Keratinocyte (primary cell): ENCODE results near the gene FAM47C.
"Not testable (repeated sequence)": the region's sequence is repeated elsewhere in the genome, so short reads cannot be mapped to it uniquely, and the experiment has no call there.

ENCODE experiments used
- EZH2 ChIP-seq: IDR thresholded peaks from one replicate; pipeline ENCODE4 v1.6.1; 2012; ENCODE audit warnings: inconsistent platforms, mild to moderate bottlenecking, low read length, moderate library complexity
- TF ChIP-seq, protein P1 (sequence below), 3 experiments: IDR thresholded peaks in 1 of 3; conservative IDR thresholded peaks in 1 of 3; optimal IDR thresholded peaks in 1 of 3; 2 replicates in 2 of 3; 3 replicates in 1 of 3; pipeline versions ENCODE3 to v1.5.1; 2011; ENCODE audit warnings: low read length in 3 of 3, mild to moderate bottlenecking in 3 of 3, moderate library complexity in 2 of 3, control low read depth in 1 of 3, inconsistent platforms in 1 of 3; ENCODE audit not compliant: insufficient read depth in 2 of 3; ENCODE audit errors: extremely low read depth in 1 of 3

DNA sequence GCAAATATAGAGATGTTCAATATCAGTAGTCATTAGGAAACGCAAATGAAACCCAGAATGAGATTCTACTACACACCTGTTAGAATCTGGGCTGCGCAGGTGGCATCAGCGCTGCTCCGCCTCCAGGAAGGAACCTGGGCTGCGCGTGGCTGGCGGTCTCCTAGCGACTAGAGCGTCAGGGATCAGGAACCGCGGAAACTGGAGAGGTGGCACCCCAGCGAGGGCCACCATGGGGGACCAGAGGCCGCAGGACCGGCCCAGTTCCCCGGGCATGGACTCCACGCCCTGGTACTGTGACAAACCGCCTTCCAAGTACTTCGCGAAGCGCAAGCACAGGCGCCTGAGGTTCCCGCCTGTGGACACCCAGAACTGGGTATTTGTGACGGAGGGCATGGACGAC, at the start of gene FAM47C:
- TF ChIP-seq, protein P1, sequence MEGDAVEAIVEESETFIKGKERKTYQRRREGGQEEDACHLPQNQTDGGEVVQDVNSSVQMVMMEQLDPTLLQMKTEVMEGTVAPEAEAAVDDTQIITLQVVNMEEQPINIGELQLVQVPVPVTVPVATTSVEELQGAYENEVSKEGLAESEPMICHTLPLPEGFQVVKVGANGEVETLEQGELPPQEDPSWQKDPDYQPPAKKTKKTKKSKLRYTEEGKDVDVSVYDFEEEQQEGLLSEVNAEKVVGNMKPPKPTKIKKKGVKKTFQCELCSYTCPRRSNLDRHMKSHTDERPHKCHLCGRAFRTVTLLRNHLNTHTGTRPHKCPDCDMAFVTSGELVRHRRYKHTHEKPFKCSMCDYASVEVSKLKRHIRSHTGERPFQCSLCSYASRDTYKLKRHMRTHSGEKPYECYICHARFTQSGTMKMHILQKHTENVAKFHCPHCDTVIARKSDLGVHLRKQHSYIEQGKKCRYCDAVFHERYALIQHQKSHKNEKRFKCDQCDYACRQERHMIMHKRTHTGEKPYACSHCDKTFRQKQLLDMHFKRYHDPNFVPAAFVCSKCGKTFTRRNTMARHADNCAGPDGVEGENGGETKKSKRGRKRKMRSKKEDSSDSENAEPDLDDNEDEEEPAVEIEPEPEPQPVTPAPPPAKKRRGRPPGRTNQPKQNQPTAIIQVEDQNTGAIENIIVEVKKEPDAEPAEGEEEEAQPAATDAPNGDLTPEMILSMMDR (optimal IDR thresholded peaks at IDR 0.05 in 1 of 3, IDR thresholded peaks at IDR 0.05 in 1 of 3, conservative IDR thresholded peaks at IDR 0.05 in 1 of 3; ENCODE audit: extremely low read depth in 1 of 3, insufficient read depth in 2 of 3, low read length in 3 of 3), result not testable (repeated sequence)
- TF ChIP-seq EZH2, result not testable (repeated sequence)
